GM15510 (cell line): ENCODE data around the gene MAP2K3.

Source experiments
- POLR2A ChIP-seq: IDR thresholded peaks from 3 replicates; pipeline ENCODE4 v1.6.1; 2011; ENCODE audit warnings: borderline replicate concordance; ENCODE audit not compliant: insufficient read length; ENCODE audit errors: extremely low read depth

The MAP2K3 gene

GRCh38 chr17:21286066-21286770 is 1.7 kb downstream of the MAP2K3 start:
- no peak for TF ChIP-seq POLR2A

GRCh38 chr17:21286909-21287702 is 2.6 kb downstream of the MAP2K3 start:
- no peak for TF ChIP-seq POLR2A

GRCh38 chr17:21287703-21288449 is 3.4 kb downstream of the MAP2K3 start:
- peak; percentile 56 for TF ChIP-seq POLR2A

- TF ChIP-seq POLR2A, result no peak
These were observed 4.1 kb downstream of the MAP2K3 start for GRCh38 chr17:21288571-21289017.

GRCh38 chr17:21289175-21289901 is 4.8 kb downstream of the MAP2K3 start:
- TF ChIP-seq POLR2A, result no peak

- TF ChIP-seq POLR2A, result no peak
These were observed 5.5 kb downstream of the MAP2K3 start for GRCh38 chr17:21289902-21290571.

- no peak for TF ChIP-seq POLR2A
These were observed 6.8 kb downstream of the MAP2K3 start for GRCh38 chr17:21291357-21291756.

- no peak for TF ChIP-seq POLR2A
These were observed 7.4 kb downstream of the MAP2K3 start for GRCh38 chr17:21291862-21292261.

- no peak for TF ChIP-seq POLR2A
These were observed 8.6 kb downstream of the MAP2K3 start for GRCh38 chr17:21292867-21293830.

GRCh38 chr17:21293831-21294210 is 9.3 kb downstream of the MAP2K3 start:
- no peak for TF ChIP-seq POLR2A

- TF ChIP-seq POLR2A, result no peak
These were observed 10.0 kb downstream of the MAP2K3 start for GRCh38 chr17:21294321-21295035.

- no peak for TF ChIP-seq POLR2A
These were observed 10.8 kb downstream of the MAP2K3 start for GRCh38 chr17:21295036-21295952.
